ENCODE measurements around the gene PACSIN1.

- TF ChIP-seq, protein P1, sequence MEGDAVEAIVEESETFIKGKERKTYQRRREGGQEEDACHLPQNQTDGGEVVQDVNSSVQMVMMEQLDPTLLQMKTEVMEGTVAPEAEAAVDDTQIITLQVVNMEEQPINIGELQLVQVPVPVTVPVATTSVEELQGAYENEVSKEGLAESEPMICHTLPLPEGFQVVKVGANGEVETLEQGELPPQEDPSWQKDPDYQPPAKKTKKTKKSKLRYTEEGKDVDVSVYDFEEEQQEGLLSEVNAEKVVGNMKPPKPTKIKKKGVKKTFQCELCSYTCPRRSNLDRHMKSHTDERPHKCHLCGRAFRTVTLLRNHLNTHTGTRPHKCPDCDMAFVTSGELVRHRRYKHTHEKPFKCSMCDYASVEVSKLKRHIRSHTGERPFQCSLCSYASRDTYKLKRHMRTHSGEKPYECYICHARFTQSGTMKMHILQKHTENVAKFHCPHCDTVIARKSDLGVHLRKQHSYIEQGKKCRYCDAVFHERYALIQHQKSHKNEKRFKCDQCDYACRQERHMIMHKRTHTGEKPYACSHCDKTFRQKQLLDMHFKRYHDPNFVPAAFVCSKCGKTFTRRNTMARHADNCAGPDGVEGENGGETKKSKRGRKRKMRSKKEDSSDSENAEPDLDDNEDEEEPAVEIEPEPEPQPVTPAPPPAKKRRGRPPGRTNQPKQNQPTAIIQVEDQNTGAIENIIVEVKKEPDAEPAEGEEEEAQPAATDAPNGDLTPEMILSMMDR (IDR thresholded peaks at IDR 0.05; ENCODE audit: low read depth, low read length, missing input control) = no peak
- TF ChIP-seq, protein P2, sequence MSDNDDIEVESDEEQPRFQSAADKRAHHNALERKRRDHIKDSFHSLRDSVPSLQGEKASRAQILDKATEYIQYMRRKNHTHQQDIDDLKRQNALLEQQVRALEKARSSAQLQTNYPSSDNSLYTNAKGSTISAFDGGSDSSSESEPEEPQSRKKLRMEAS (IDR thresholded peaks at IDR 0.05) = no peak
- no peak for TF ChIP-seq RXRA (IDR thresholded peaks at IDR 0.05)
- no peak for TF ChIP-seq YY1 (IDR thresholded peaks at IDR 0.05)
- TF ChIP-seq RAD21 (IDR thresholded peaks at IDR 0.05) = no peak
- TF ChIP-seq GABPA (IDR thresholded peaks at IDR 0.05 in 1 of 2, conservative IDR thresholded peaks at IDR 0.05 in 1 of 2) = no peak
- TF ChIP-seq SP1 (IDR thresholded peaks at IDR 0.05) = no peak
- no peak for TF ChIP-seq ATF3 (IDR thresholded peaks at IDR 0.05)
- TF ChIP-seq, protein P3, sequence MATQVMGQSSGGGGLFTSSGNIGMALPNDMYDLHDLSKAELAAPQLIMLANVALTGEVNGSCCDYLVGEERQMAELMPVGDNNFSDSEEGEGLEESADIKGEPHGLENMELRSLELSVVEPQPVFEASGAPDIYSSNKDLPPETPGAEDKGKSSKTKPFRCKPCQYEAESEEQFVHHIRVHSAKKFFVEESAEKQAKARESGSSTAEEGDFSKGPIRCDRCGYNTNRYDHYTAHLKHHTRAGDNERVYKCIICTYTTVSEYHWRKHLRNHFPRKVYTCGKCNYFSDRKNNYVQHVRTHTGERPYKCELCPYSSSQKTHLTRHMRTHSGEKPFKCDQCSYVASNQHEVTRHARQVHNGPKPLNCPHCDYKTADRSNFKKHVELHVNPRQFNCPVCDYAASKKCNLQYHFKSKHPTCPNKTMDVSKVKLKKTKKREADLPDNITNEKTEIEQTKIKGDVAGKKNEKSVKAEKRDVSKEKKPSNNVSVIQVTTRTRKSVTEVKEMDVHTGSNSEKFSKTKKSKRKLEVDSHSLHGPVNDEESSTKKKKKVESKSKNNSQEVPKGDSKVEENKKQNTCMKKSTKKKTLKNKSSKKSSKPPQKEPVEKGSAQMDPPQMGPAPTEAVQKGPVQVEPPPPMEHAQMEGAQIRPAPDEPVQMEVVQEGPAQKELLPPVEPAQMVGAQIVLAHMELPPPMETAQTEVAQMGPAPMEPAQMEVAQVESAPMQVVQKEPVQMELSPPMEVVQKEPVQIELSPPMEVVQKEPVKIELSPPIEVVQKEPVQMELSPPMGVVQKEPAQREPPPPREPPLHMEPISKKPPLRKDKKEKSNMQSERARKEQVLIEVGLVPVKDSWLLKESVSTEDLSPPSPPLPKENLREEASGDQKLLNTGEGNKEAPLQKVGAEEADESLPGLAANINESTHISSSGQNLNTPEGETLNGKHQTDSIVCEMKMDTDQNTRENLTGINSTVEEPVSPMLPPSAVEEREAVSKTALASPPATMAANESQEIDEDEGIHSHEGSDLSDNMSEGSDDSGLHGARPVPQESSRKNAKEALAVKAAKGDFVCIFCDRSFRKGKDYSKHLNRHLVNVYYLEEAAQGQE (IDR thresholded peaks at IDR 0.05) = no peak
- no peak for TF ChIP-seq HNF4A (conservative IDR thresholded peaks at IDR 0.05)
- TF ChIP-seq JUND (IDR thresholded peaks at IDR 0.05) = no peak
Observed at GRCh38 chr6:34416877-34417371, 49.0 kb upstream of the PACSIN1 start.
